ENCODE measurements around the gene EFCAB12. TPM values are rescaled to one million over a fixed set of nuclear protein-coding genes. Genes with fewer than 3 reads are reported as not detected.
"Not testable (repeated sequence)": the region's sequence is repeated elsewhere in the genome, so short reads cannot be mapped to it uniquely, and the experiment has no call there.

The EFCAB12 gene
- total RNA-seq, 2 donors from 2014 or later: 6.2 to 13.7 TPM

DNA sequence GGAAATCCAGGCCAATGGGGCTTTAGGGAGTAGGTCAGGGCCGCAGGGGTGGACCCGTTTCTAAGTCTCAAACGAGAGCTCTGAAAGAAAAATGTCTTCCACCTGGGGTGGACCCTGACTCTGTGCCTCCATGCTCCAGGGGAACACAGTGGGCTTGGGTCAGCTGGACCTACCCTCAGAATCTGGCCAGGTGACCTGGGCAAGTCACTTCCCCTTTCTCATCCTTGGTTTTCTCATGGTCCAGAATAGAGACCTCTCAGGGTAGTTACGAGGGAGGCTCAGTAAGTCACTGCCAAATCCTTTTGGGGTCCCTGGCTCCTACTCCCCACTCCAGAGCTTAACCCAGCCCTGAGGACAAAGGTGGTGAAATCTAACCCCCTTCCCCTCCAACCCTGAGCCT lies 25.8 kb downstream of the EFCAB12 start:
- WGBS: 96% methylated on average over 4 of the region's 4 CpGs
- intact Hi-C loops (cut with DNase I): no loop called here
- H3K36me3 ChIP-seq: no peaks in the 10 kb centered on the region

DNA sequence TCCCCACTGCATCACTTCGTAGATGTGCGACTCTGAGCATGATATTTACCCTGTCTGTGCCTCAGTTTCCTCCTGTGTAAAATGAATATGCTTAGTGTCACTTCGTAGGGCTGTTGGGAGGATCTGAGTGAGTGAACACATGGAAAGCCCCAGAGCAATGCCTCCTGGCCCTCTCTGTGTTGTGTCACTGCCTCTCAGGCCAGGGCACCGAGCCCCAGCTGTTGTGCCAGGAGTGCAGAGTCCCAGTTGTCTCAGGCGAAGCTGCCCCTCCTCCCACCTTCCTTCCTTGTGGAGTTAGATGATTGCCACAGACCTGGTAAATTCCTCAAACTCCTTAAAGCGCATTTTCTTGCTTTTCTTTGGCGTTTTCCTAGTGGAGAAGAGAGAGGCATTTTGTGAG lies 26.2 kb downstream of the EFCAB12 start:
- Histone ChIP-seq H3K27ac (no peak overlapping the region), H3K36me3 (no peaks in the 10 kb centered on the region), H3K4me3 (no peak overlapping the region), H3K4me1 (replicated peaks) (peaks cover 3% of the 10 kb centered on the region), H3K27me3 (replicated peaks; ENCODE audit: insufficient read depth) (no peaks in the 10 kb centered on the region), H3K9me3 (no peaks in the 10 kb centered on the region)
- WGBS: 83% methylated on average over 7 of the region's 7 CpGs
- no peak for DNase-seq (ENCODE audit: low spot score)
- intact Hi-C loops (cut with DNase I): no loop called here
- TF ChIP-seq POLR2AphosphoS5 (IDR thresholded peaks at IDR 0.05) (no peak), POLR2A (IDR thresholded peaks at IDR 0.05) (no peak)
- TF ChIP-seq, protein P1, sequence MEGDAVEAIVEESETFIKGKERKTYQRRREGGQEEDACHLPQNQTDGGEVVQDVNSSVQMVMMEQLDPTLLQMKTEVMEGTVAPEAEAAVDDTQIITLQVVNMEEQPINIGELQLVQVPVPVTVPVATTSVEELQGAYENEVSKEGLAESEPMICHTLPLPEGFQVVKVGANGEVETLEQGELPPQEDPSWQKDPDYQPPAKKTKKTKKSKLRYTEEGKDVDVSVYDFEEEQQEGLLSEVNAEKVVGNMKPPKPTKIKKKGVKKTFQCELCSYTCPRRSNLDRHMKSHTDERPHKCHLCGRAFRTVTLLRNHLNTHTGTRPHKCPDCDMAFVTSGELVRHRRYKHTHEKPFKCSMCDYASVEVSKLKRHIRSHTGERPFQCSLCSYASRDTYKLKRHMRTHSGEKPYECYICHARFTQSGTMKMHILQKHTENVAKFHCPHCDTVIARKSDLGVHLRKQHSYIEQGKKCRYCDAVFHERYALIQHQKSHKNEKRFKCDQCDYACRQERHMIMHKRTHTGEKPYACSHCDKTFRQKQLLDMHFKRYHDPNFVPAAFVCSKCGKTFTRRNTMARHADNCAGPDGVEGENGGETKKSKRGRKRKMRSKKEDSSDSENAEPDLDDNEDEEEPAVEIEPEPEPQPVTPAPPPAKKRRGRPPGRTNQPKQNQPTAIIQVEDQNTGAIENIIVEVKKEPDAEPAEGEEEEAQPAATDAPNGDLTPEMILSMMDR (IDR thresholded peaks at IDR 0.05): no peak

More for the DNA sequence above, 25.8 kb downstream of the EFCAB12 start:
- TF ChIP-seq, protein P1 (IDR thresholded peaks at IDR 0.05): no peak
- TF ChIP-seq POLR2A (IDR thresholded peaks at IDR 0.05) (no peak), POLR2AphosphoS5 (IDR thresholded peaks at IDR 0.05) (no peak)
- DNase-seq (ENCODE audit: low spot score): no peak
- Histone ChIP-seq H3K4me1 (replicated peaks) (peaks cover 3% of the 10 kb centered on the region), H3K27me3 (replicated peaks; ENCODE audit: insufficient read depth) (no peaks in the 10 kb centered on the region), H3K27ac (no peak overlapping the region), H3K9me3 (no peaks in the 10 kb centered on the region), H3K4me3 (no peak overlapping the region)

DNA sequence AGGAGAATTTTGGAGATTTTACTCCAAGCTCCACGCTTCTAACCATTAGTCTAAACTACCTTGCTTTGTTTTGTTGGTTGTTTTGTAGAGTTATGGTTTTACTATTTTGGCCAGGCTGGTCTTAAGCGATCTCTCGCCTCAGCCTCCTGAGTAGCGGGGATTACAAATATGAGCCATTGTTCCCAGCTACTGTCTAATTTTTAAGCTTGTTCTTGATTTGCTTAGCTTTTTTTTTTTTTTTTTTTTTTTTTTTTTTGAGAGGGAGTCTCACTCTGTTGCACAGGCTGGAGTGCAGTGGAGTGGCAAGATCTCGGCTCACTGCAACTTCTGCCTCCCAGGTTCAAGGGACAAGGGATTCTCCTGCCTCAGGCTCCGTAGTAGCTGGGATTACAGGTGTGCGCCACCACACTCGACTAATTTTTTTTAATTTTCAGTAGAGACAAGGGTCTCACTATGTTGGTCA lies 28.5 kb downstream of the EFCAB12 start:
- H3K27ac ChIP-seq: peak overlapping the region; percentile 82 to 92
- H3K9me3 ChIP-seq: no peaks in the 10 kb centered on the region
- H3K36me3 ChIP-seq: no peaks in the 10 kb centered on the region
- intact Hi-C loops (cut with DNase I): no loop called here
- TF ChIP-seq POLR2AphosphoS5 (IDR thresholded peaks at IDR 0.05) (no peak), POLR2A (IDR thresholded peaks at IDR 0.05) (no peak)
- TF ChIP-seq, protein P1 (IDR thresholded peaks at IDR 0.05): no peak
- peaks cover 3% of the 10 kb centered on the region for H3K4me1 ChIP-seq (replicated peaks)
- 56% methylated on average over 8 of the region's 8 CpGs for WGBS
- peak overlapping the region; percentile 65 to 80 for H3K4me3 ChIP-seq
- no peaks in the 10 kb centered on the region for H3K27me3 ChIP-seq (replicated peaks; ENCODE audit: insufficient read depth)
- no peak for DNase-seq (ENCODE audit: low spot score)

DNA sequence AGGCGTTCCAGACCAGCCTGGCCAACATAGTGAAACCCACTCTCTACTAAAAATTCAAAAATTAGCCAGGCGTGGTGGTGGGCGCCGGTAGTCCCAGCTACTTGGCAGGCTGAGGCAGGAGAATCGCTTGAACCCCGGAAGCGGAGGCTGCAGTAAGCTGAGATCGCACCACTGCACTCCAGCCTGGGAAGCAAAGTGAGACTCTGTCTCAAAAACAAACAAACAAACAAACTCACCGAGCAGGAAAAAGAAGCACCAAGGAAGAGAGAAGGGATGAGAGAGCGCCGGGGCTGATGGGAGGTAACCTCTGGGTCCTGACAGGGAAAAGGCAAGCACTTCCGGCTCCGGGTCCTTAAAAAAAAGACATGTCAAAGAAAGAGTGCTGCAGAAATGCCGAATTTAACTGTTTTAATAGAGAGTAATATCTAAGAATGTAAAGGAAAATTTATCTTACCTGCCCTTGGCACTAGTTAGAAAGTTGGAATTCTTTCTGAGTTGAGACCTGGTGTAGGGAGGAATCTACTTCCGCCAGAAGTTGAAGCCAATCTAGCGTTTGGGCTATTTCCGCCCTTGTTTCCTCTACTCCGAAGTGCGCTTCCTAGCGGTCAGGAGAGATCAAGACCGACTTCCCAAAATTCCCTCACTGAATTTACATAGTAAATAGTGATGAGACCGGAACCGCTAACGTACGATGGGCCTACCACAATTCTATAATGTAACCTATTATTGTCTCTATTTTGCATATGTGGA lies 29.1 kb downstream of the EFCAB12 start:
- H3K9me3 ChIP-seq: no peaks in the 10 kb centered on the region
- peak overlapping the region; percentile 65 to 80 for H3K4me3 ChIP-seq
- WGBS: under 1% methylated on average over 25 of the region's 25 CpGs
- H3K27ac ChIP-seq: peak overlapping the region; percentile 82 to 92
- H3K27me3 ChIP-seq (replicated peaks; ENCODE audit: insufficient read depth): no peaks in the 10 kb centered on the region
- TF ChIP-seq, protein P1 (IDR thresholded peaks at IDR 0.05): peak; percentile 42 to 84 (median 80)
- TF ChIP-seq POLR2AphosphoS5 (IDR thresholded peaks at IDR 0.05): peak; percentile 86
- no peak for TF ChIP-seq POLR2A (IDR thresholded peaks at IDR 0.05)
- DNase-seq (ENCODE audit: low spot score): peak; percentile 80
- H3K36me3 ChIP-seq: no peaks in the 10 kb centered on the region
- peaks cover 3% of the 10 kb centered on the region for H3K4me1 ChIP-seq (replicated peaks)
- intact Hi-C loops (cut with DNase I): no loop called here

DNA sequence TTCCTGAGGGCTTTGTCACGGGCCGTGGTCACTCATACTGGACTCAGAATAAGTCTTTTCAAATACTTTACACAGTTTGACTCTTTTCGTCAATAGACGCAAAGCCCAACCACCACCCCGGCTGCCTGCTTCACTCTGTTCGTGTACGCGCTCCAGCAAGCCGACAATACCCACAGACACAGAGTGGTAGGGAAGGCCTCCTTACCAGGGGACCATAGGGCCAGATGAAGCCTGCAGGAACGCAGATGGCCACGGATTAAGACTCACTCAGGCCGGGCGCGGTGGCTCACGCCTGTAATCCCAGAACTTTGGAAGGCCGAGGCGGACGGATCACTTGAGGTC lies 29.7 kb downstream of the EFCAB12 start:
- Histone ChIP-seq H3K4me3 (peak overlapping the region; percentile 65 to 80), H3K36me3 (no peaks in the 10 kb centered on the region), H3K4me1 (replicated peaks) (peaks cover 3% of the 10 kb centered on the region), H3K27me3 (replicated peaks; ENCODE audit: insufficient read depth) (no peaks in the 10 kb centered on the region), H3K27ac (peak overlapping the region; percentile 82 to 92), H3K9me3 (no peaks in the 10 kb centered on the region)
- no peak for DNase-seq (ENCODE audit: low spot score)
- TF ChIP-seq, protein P1 (IDR thresholded peaks at IDR 0.05): no peak
- no peak for TF ChIP-seq POLR2AphosphoS5 (IDR thresholded peaks at IDR 0.05)
- TF ChIP-seq POLR2A (IDR thresholded peaks at IDR 0.05): no peak
- WGBS: 2% methylated on average over 18 of the region's 18 CpGs
- intact Hi-C loops (cut with DNase I): no loop called here

DNA sequence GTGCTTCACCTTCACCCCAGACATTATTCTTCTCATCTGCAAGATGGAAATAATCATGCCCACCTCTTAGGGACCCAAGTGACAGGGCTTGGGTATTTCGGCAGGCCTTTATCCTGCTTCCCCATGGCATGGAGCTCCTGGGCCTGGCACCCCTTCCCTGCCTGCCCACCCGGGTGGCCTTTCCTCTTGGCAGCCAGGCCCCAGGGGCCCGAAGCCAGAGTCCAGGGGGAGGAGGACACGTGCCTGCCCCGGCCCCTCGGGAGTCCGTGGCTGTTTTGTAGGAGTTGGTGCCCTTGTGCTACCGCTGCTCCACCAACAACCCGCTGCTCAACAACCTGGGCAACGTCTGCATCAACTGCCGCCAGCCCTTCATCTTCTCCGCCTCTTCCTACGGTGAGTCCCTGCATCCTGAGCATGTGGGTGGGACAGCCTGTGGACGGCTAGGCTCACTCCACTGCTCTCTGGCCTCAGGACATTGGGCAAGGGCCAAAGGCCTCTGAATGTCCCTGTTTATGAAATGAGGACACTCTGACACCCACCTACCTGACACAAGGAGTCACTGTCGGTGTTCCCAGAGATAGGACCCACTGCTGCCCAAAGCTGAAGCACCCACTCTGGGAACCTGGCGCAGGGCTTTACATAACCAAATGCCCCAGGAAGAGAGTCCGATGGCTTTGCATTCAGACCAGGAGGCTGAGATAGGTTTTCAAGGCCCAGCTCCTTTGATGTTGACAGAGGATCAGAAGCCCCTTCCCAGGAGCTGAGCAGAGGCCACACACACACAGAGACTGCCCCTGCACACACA lies 34.5 kb downstream of the EFCAB12 start:
- H3K36me3 ChIP-seq: not testable (repeated sequence)
- WGBS: 82% methylated on average over 9 of the region's 17 CpGs

More for the DNA sequence above, 34.5 kb downstream of the EFCAB12 start:
- H3K9me3 ChIP-seq; DNase-seq (ENCODE audit: low spot score); H3K4me1 ChIP-seq (replicated peaks); H3K4me3 ChIP-seq; H3K27ac ChIP-seq; H3K27me3 ChIP-seq (replicated peaks; ENCODE audit: insufficient read depth); intact Hi-C loops (cut with DNase I): not testable (repeated sequence)
